CD4-positive, alpha-beta T cell treated with Interleukin-4 for 4 hours (primary cell): ENCODE data around the gene ANKRD13D.
A peak's percentile ranks its signal among the peaks of the same experiment; 100 is the strongest.

ENCODE experiments used
- DNase-seq: peaks from one replicate; pipeline ENCODE4 v3.0.0-alpha.2; 2020

Gene ANKRD13D

GRCh38 chr11:67262731-67263675 is 26.1 kb upstream of the ANKRD13D start:
- DNase-seq: peak; percentile 73

DNA sequence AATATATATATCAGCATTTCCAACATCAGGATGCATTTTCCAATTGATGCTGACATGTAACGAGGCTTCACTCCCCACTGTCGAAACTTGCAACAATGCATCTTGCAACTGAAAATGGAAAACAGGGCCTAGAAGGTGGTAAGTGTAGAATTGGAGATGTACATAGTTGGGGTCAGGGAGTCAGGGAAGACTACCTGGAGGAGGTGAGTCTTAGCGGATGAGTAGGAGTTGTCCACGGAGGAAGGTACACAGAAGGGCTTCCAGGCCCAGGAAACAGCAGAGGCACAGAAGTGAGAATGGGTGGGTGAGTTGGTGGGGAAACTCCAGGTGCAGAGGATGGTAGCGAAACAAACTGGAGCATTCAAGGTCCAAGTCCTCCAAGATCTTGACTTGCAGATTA is 24.8 kb upstream of the ANKRD13D start:
- DNase-seq: no peak

- no peak for DNase-seq
Observed at GRCh38 chr11:67264877-67265632, 24.0 kb upstream of the ANKRD13D start.

DNA sequence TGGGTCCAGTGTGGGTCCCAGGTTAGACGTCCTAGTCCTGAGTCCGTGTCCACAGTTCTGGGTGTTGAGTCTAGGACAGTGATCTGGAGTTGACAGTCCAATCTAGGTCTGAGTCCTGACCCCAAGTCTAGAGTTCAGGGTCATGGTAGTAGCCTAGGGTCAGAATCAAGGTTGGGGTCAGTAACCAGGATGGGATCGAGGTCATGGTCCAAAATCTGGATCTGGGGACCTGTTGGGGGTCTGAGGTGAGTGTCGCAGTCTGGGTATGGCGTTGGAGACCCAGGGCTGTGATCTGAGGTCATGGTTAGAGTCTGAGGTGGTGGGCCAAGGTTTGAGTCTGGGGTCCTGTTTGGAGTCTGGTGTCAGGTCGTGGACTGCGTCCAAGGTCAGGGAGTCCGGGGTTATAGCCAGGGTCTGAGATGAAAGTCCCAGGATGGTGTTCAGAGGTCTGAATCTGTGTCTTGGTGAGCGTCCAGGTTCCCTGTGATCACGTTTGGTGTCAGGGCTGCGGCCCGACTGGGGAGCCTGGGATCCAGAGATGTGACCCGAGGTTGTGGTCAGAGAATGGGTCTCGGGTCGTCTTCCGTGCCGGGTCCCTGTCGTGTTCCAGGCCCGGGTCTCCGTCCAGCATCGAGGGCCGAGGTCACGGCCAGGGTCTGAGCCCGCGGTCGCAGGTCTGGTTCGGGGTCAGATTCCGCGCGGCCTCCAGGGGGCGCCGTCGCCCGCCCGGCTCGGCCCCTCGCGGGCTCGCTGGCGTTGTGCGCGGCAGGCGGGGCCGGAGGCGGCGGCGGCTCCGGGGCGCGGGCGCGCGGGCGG is 23.3 kb upstream of the ANKRD13D start:
- peak; percentile 63 for DNase-seq

- peak; percentile 28 for DNase-seq
Observed at GRCh38 chr11:67266449-67267187, 22.5 kb upstream of the ANKRD13D start, which contains the start of gene GRK2. Gene GRK2, plus strand, starts transcription at chr11:67266473. Its CDS starts 227 bp downstream, at chr11:67266700.

DNA sequence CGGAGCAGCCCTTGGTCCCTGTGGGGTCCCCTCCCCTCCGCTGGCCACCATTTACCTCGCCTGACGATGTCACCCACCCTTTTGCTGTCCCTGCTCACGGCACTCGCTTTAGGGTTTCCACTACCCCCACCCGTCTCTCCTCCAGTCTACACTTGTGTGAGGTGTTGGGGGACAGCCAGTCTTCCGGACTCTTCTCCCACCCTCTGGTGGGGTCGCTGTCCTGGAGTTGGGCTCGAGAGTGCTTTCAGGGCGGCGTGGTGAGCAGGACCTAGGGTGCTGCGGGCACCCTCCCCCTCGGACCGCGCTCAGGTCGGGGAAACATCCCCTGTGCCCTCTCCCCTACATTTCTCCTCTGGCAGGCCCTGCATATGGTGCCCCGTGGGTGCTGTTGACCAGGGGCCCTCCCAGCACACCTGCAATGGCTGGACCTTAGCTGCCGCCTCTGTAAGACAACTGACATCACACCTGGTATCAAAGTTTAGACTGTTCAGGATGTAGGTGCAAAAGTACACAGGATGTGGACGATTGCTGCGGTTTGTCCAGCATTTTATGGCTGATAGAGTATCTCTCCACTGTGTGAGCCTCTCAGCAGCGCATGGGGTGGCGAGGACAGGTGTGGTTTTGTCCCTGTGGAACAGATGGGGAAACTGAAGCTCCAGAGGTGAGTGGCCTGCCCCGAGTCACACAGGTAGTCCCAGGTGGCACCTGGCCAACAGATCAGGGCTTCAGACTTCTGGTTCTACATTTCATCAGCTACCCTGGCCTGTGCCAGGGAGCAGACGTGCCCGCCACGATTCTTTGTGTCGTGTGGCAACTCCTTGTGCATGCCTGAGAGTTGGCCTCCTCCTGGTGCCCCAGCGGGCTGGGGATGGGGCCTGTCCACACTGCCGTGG is 21.7 kb upstream of the ANKRD13D start:
- peak; percentile 41 for DNase-seq

GRCh38 chr11:67268081-67268961 is 20.8 kb upstream of the ANKRD13D start:
- peak; percentile 75 for DNase-seq

GRCh38 chr11:67268962-67269268 is 20.2 kb upstream of the ANKRD13D start:
- DNase-seq: no peak

- no peak for DNase-seq
Observed at GRCh38 chr11:67269401-67270255, 19.5 kb upstream of the ANKRD13D start.

DNA sequence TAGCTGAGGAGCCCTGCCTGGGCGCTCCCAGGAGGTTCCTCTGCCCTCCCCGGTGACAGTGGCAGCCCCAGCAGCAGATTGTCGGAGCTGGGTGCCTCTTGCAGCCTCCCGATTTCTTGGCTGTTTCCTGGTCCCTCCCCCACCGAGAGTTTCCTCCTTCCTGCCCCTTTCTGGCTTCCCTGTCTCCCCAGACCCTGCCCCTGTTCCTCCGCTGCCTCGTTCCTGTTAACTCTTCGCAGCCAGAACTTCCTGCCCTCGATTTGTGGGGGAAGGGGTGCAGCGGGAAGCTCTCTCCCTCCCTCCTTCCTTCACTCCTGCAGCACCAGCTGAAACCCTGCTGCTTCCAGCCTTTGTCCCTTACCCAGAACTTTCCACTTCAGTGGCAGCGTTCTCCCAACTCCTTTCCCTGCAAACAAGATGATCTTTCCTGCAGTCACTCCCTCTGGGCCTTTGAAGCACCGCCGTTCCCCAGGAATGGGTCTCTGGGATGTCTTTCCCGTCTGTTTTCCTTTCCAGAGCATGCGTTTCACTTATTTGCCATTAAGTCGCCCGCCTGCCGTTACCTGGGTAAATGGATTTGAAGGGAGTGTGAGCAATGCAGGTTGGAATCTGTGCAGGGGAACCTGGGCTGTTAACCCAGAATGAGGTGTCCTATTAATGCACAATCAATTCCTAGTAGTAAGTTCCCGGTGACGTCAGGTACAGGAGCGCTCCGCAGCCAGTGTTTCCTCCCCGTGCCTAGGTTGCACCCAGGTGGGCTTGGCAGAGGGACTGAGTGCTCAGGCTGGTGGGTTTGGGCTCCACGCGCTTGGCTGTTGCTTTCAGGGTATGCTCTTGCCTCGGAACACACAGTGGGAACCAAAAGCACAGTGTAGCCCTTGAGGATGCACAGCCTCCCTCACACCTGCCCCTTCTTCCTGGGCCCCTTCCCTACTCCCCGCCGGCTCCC is 18.6 kb upstream of the ANKRD13D start:
- no peak for DNase-seq

GRCh38 chr11:67271205-67271540 is 17.9 kb upstream of the ANKRD13D start:
- DNase-seq: no peak

DNA sequence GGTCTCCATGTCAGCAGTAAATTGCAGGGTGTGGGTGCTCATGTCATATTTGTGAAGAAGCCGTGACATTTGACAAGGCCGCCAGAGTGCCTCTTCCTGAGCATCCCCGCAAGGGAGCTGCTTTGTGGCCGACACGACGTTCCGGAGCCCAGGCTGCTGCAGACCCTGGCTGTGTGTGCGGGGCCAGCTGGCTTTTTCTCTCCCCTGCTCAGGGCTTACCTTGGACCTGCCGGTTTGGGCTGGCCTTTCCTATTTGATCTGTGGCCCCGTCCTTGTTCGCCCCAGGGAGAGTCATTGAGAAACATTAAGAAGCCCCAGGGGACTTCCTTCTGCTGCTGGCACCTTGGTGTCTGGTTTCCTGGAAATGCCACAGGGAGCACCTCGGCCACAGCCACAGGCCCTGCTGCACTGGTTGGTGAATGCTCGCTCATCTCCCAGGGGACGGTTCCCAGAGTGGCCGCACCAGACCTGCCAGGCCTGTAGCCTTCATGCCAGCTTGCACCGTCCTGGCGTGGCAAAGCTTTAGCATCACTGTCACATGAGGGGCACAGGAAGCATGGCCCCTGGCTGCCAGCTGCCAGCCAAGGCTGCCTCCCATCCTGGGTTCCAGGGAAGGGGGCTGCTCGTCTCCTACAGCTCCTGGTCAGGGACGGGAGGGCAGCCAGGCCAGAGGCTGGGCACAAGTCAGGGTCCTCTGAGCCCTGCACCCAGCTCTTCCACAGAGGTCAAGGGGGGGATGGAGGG is 17.4 kb upstream of the ANKRD13D start:
- DNase-seq: peak; percentile 66

DNA sequence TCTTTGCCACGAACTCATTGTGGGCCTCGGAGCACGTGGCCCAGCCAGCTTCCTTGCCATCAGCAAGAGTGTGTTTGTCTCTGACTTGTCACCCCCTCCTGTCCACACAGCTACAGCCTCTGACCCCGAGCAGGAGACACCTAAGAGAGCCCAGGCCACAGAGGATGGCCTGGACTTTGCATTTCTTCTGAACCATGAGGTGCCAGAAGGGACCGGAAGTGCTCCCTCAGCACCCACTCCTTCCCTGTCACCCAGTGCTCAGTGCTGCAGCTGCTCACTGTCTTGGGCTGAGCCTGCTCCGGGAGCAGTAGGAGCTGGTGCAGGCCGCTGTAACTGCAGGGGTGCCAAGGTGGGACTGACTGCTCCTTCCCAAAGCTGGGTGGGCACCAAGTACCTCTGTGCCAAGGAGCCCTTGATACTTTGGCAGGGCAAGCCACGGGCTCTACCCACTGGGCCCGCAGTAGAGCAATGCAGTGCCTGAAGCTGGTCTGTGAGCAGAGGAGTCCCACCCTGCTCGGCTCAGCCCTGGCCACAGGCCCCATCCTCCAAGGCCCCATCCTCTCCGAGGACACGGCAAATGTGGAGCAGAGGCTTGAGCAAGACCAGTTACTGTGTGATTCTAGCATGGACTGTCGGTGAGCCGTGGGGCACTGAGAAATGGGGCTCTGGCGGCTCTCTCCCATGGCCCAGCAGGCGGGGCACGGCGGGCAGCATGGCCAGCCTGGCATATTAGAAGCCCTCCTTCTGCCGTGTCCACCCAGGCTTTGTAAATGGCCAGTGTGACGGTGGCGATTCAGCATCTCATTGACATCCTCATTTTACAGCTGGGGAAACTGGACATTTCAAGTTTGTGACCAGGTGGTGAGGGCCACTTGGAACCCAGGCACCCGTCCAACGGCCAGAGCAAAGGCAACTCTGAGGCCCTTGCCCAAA is 16.5 kb upstream of the ANKRD13D start:
- no peak for DNase-seq

DNA sequence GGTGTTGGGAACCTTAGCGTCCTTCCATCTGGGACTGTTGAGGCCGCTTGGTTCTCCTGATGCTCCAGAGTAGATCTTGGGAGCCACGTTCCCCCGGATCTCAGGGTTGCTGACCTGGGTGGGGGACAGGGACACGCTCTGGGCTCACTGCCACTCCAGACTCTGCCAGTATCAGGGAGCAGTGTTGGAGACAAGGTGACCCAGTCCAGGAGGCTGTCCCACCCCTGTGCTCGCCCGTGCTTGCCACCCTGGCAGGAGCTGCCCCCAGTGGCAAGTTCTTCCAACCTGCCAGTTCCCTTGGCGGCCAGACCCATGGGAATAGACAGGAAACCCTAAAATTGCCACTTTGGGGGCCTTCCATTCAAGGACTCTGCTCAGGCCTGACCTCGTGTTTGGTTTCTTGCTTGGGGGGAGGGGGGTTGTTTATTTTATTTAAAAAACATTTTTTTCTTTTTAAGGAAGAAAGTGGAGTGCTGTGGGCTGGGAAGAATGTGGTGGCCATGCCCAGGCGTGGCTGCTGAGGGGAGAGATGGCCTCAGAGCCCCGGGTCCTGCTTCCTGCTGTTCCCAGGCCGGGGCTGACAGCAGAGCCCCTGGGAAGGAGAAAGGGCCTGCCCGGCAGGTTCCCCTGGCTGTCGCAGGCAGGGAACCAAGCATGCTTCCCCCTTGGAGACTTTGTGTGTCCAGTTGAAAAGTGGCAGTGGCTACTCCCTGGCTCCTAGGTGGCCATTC is 15.7 kb upstream of the ANKRD13D start:
- no peak for DNase-seq

DNA sequence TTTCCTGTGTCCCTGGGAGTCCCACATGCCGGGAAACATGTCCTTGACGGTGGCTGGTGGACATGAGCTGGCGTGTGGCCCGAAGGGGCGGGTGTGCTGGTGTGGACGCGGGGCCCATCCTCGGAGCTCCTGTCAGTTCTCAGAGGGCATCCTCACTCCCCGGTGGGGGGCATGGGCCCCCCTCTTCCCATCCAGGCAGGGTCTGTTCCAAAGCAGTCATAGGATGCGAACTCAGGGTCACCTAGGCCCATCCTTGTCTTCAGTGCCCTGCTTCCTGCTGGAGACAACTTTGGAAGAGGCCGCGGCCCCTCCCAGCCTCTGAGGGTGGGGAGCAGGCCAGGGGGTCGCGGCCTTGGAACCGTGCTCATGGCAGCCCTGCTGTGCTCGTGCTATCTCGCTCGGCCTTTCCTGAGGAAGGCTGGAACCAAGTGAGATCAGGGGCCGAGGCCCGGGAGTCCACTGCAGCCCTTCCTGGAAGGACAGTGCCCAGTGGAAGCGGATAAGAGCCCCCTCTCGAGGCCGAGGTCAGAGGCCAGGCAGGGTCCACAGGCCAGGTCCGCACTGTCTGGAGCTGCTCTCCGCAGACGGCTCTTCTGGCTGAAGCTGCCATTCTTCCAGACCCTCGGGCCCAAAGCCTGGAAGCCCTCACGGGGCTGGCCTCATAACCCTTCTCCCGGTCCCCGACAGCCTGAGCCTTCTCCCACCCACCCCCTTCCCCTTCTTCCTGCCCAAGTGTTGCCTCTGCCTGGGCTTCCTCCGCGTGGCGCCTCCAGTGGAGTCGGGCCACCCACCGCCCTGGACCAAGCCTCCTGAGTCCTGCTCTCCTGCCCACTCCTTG is 14.1 kb upstream of the ANKRD13D start:
- no peak for DNase-seq
